HepG2 (cell line): ENCODE data around the gene SLC35B2. TPM values are rescaled to one million over a fixed set of nuclear protein-coding genes. Genes with fewer than 3 reads are reported as not detected.
A peak's percentile ranks its signal among the peaks of the same experiment; 100 is the strongest.

Experiments used
- ATF6 ChIP-seq: sonication (generic); formaldehyde crosslinking; conservative IDR thresholded peaks from 2 replicates; pipeline ENCODE4 v1.4.0; 2020; ENCODE audit warnings: missing genetic modification reagents
- CEBPB ChIP-seq: IDR thresholded peaks from 2 replicates; pipeline ENCODE4 v1.6.1; 2011; ENCODE audit warnings: low read depth, low read length, improper control_type of control experiment, borderline replicate concordance
- FUBP1 ChIP-seq: sonication (generic); formaldehyde crosslinking; IDR thresholded peaks from 2 replicates; pipeline ENCODE4 v1.5.1; 2020; ENCODE audit warnings: missing genetic modification reagents, mild to moderate bottlenecking, borderline replicate concordance
- MED1 ChIP-seq: sonication (generic); formaldehyde crosslinking; IDR thresholded peaks from 2 replicates; pipeline ENCODE4 v1.4.0; 2020; ENCODE audit warnings: missing genetic modification reagents
- SNRNP70 ChIP-seq: fragments of 200-400 bp; formaldehyde crosslinking; IDR thresholded peaks from 2 replicates; pipeline ENCODE4 v1.6.1; 2017; ENCODE audit warnings: mild to moderate bottlenecking, low read depth, low read length, moderate library complexity
- STAT6 ChIP-seq: sonication (generic); formaldehyde crosslinking; IDR thresholded peaks from 2 replicates; pipeline ENCODE4 v1.4.0; 2020; ENCODE audit warnings: missing genetic modification reagents, mild to moderate bottlenecking, borderline replicate concordance
- THAP9 ChIP-seq: sonication (generic); formaldehyde crosslinking; IDR thresholded peaks from 2 replicates; pipeline ENCODE4; 2020; ENCODE audit warnings: missing genetic modification reagents, mild to moderate bottlenecking, borderline replicate concordance
- ZC3H4 ChIP-seq: sonication (generic); formaldehyde crosslinking; IDR thresholded peaks from 2 replicates; pipeline ENCODE4 v1.4.0; 2020; ENCODE audit warnings: missing genetic modification reagents, borderline replicate concordance
- ZNF138 ChIP-seq: sonication (generic); formaldehyde crosslinking; IDR thresholded peaks from 2 replicates; pipeline ENCODE4 v1.5.0; 2020; ENCODE audit warnings: mild to moderate bottlenecking, low read depth, missing genetic modification reagents
- ZNF224 ChIP-seq: sonication (generic); formaldehyde crosslinking; IDR thresholded peaks from 2 replicates; pipeline ENCODE4 v1.5.0; 2020; ENCODE audit warnings: mild to moderate bottlenecking, missing genetic modification reagents
- ZNF281 ChIP-seq: sonication (generic); formaldehyde crosslinking; IDR thresholded peaks from 2 replicates; pipeline ENCODE4 v1.4.0; 2020; ENCODE audit warnings: missing genetic modification reagents, borderline replicate concordance
- ZNF292 ChIP-seq: sonication (generic); formaldehyde crosslinking; IDR thresholded peaks from 2 replicates; pipeline ENCODE4 v1.8.1; 2022; ENCODE audit warnings: mild to moderate bottlenecking, low read depth, missing genetic modification reagents, borderline replicate concordance
- ZNF460 ChIP-seq: sonication (generic); formaldehyde crosslinking; IDR thresholded peaks from 2 replicates; pipeline ENCODE4 v1.5.1; 2020; ENCODE audit warnings: missing genetic modification reagents, mild to moderate bottlenecking, borderline replicate concordance
- ZNF709 ChIP-seq: sonication (generic); formaldehyde crosslinking; IDR thresholded peaks from 2 replicates; pipeline ENCODE4 v1.5.0; 2020; ENCODE audit warnings: mild to moderate bottlenecking, missing genetic modification reagents
- ZNF782 ChIP-seq: sonication (generic); formaldehyde crosslinking; IDR thresholded peaks from 2 replicates; pipeline ENCODE4 v1.4.0; 2020; ENCODE audit warnings: missing genetic modification reagents, mild to moderate bottlenecking, borderline replicate concordance
- polyA plus RNA-seq, 8 experiments: library from polyadenylated mRNA; depleted of rRNA in 3 of 8; stranded (reverse) in 7 of 8; unstranded in 1 of 8; fragments of >200 nt; fragmentation: Illumina TruSeq in 4 of 8; extraction: Trizol in 4 of 8; gene quantifications; 2 replicates each; pipeline versions ENCODE4 v1.2.1 to v1.2.3, GENCODE V29; 2011 to 2016; ENCODE audit warnings: low read depth in 4 of 8, missing spikeins in 1 of 8, mixed read lengths in 1 of 8; ENCODE audit not compliant: insufficient read depth in 1 of 8
- total RNA-seq, 5 experiments: library from RNA; depleted of rRNA; stranded (reverse); fragments of >200 nt; fragmentation: Illumina TruSeq; extraction: Trizol; gene quantifications; 2 replicates each; pipeline ENCODE4 v1.2.3, GENCODE V29; 2016; ENCODE audit warnings: low read depth in 1 of 5

The SLC35B2 gene
- total and polyA plus RNA-seq, 2 of the 13 experiments (the other 11 are each of a cell fraction or from before 2014, with no cell fraction given), result 61.1 to 148 TPM

GRCh38 chr6:44237813-44238433 is 19.4 kb downstream of the SLC35B2 start (continued):
- peak; percentile 36; the same call in 1 of the 2 replicates for TF ChIP-seq THAP9 (CRISPR knock-in tag)
- TF ChIP-seq SNRNP70, result no peak
- no peak; the same call in none of the 2 replicates for TF ChIP-seq MED1 (CRISPR knock-in tag)
- TF ChIP-seq ZNF782 (CRISPR knock-in tag), result peak; percentile 47; the same call in 1 of the 2 replicates
- TF ChIP-seq ZNF138 (CRISPR knock-in tag), result no peak
- TF ChIP-seq ZC3H4 (CRISPR knock-in tag), result no peak
- no peak for TF ChIP-seq FUBP1 (CRISPR knock-in tag)
- peak; percentile 69; the same call in 1 of the 2 replicates for TF ChIP-seq ZNF709 (CRISPR knock-in tag)
- TF ChIP-seq ATF6 (CRISPR knock-in tag), result peak; percentile 17; the same call in 1 of the 2 replicates
- peak; percentile 37; the same call in 1 of the 2 replicates for TF ChIP-seq CEBPB
- no peak for TF ChIP-seq ZNF292 (CRISPR knock-in tag)
- TF ChIP-seq STAT6 (CRISPR knock-in tag), result 0 out of 2 replicates have a peak, but pooled peaks have one; percentile 46
- peak; percentile 80 for TF ChIP-seq ZNF281 (CRISPR knock-in tag)
- TF ChIP-seq ZNF460 (CRISPR knock-in tag), result no peak
- no peak for TF ChIP-seq ZNF224 (CRISPR knock-in tag)
